ENCODE results near the gene CAPN5.

DNA sequence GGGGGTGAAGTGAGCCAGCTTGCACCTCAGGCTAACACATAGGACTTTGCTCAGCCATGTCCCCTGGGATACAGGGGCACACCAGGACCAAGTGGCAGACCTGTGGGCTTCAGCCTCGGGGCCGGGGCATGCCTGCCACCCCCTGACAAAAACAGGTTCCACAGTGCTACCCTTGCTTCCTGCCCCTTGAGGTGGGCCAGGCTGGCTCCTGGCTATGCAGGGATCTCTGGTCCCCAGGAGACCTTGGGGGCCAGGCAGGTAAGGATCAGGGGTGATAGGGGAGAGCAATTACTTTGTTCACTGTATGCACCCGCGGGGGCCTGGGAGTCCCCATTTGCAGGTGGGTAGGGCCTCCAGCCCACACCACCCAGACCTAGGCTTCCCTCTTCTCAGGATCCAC lies 58.9 kb downstream of the CAPN5 start:
- TF ChIP-seq CTCF (IDR thresholded peaks at IDR 0.05) (no peak), POLR2A (IDR thresholded peaks at IDR 0.05) (no peak)
